DMS114 treated with DMSO at 0.1 percent for 48 hours (cell line): ENCODE data around the gene VN1R5.
"Not testable (repeated sequence)": the region's sequence is repeated elsewhere in the genome, so short reads cannot be mapped to it uniquely, and the experiment has no call there.

Source experiments
- DNase-seq: peaks from one replicate; lab custom pipeline; 2025; ENCODE audit not compliant: unreplicated experiment; lab: John Stamatoyannopoulos, UW

The VN1R5 gene

GRCh38 chr1:247255772-247256171, at the start of gene VN1R5:
TSS of gene VN1R5 (plus strand) at chr1:247256072.
- DNase-seq, result not testable (repeated sequence)

GRCh38 chr1:247209396-247209795, 46.5 kb upstream of the VN1R5 start:
- no peak for DNase-seq

GRCh38 chr1:247210062-247210375, 45.9 kb upstream of the VN1R5 start:
- DNase-seq, result no peak

- DNase-seq, result peak; percentile 88
Observed at GRCh38 chr1:247210376-247211117, 45.3 kb upstream of the VN1R5 start.

GRCh38 chr1:247211339-247211738, 44.5 kb upstream of the VN1R5 start:
- no peak for DNase-seq

GRCh38 chr1:247212012-247212411, 43.9 kb upstream of the VN1R5 start:
- no peak for DNase-seq

GRCh38 chr1:247212627-247213617, 43.0 kb upstream of the VN1R5 start:
- DNase-seq, result no peak

GRCh38 chr1:247216261-247216660, 39.6 kb upstream of the VN1R5 start:
- DNase-seq, result no peak

GRCh38 chr1:247218121-247218651, 37.7 kb upstream of the VN1R5 start:
- DNase-seq, result no peak

- DNase-seq, result not testable (repeated sequence)
Observed at GRCh38 chr1:247220280-247220679, 35.6 kb upstream of the VN1R5 start.

- DNase-seq, result no peak
Observed at GRCh38 chr1:247222840-247223239, 33.0 kb upstream of the VN1R5 start.

GRCh38 chr1:247224822-247225221, 31.1 kb upstream of the VN1R5 start:
- no peak for DNase-seq

GRCh38 chr1:247228133-247228532, 27.7 kb upstream of the VN1R5 start:
- DNase-seq, result no peak

- no peak for DNase-seq
Observed at GRCh38 chr1:247241691-247242090, 14.2 kb upstream of the VN1R5 start.

GRCh38 chr1:247243524-247244137, 12.2 kb upstream of the VN1R5 start:
- DNase-seq, result no peak

GRCh38 chr1:247246325-247247115, 9.4 kb upstream of the VN1R5 start:
- DNase-seq, result no peak

- DNase-seq, result no peak
Observed at GRCh38 chr1:247247568-247247967, 8.3 kb upstream of the VN1R5 start.

- DNase-seq, result no peak
Observed at GRCh38 chr1:247266053-247266452, 10.2 kb downstream of the VN1R5 start.

GRCh38 chr1:247268390-247269045, 12.6 kb downstream of the VN1R5 start:
- no peak for DNase-seq

- DNase-seq, result no peak
Observed at GRCh38 chr1:247269133-247269532, 13.3 kb downstream of the VN1R5 start.
